Activated B cell treated with CpG ODN at 0.5 μM for 24 hours (primary cell): ENCODE measurements around the gene ASB1. TPM values are rescaled to one million over a fixed set of nuclear protein-coding genes. Genes with fewer than 3 reads are reported as not detected.

ENCODE experiments used
- ATAC-seq: fragments of 200-7000 bp; cut with Tn5 transposase; one replicate; pipeline ENCODE4 v1.10.0; 2021; ENCODE audit warnings: low read depth, mild to moderate bottlenecking, moderate library complexity
- CTCF ChIA-PET: fragments of 350-600 bp; sonication (Branson Sonifier 250); formaldehyde crosslinking; loops from one replicate; lab custom pipeline; 2021; ENCODE audit warnings: antibody characterized with exemption; lab: Charles Lee
- POLR2A ChIA-PET: fragments of 350-600 bp; sonication (Branson Sonifier 250); formaldehyde crosslinking; loops from one replicate; lab custom pipeline; 2021; ENCODE audit warnings: antibody characterized with exemption; lab: Charles Lee
- DNase-seq: peaks from one replicate; pipeline ENCODE4 v3.0.0; 2022
- H3K27ac Mint-ChIP-seq: one replicate; pipeline ENCODE4 v1.8.0; 2020; ENCODE audit warnings: mixed read lengths
- H3K27me3 Mint-ChIP-seq: one replicate; pipeline ENCODE4 v1.8.0; 2021; ENCODE audit warnings: mixed read lengths
- H3K36me3 Mint-ChIP-seq: one replicate; pipeline ENCODE4 v1.8.0; 2021; ENCODE audit warnings: low read depth, mixed read lengths
- H3K4me1 Mint-ChIP-seq: one replicate; pipeline ENCODE4 v1.8.0; 2021; ENCODE audit warnings: mixed read lengths
- H3K4me3 Mint-ChIP-seq: one replicate; pipeline ENCODE4 v1.8.0; 2020; ENCODE audit warnings: mild to moderate bottlenecking, mixed read lengths
- H3K9me3 Mint-ChIP-seq: one replicate; pipeline ENCODE4 v1.8.0; 2020; ENCODE audit warnings: mixed read lengths
- CTCF ChIP-seq: fragments of 200-600 bp; IDR thresholded peaks from one replicate; pipeline ENCODE4 v1.8.0; 2022; ENCODE audit warnings: antibody characterized with exemption, mild to moderate bottlenecking
- intact Hi-C: fragments of 100-400 bp; cut with micrococcal nuclease; formaldehyde crosslinking; loops from one replicate; pipeline ENCODE4 v1.15.1; 2024
- total RNA-seq: library from RNA; stranded (reverse); gene quantifications from 2 replicates; pipeline ENCODE4 v1.2.3, GENCODE V29; 2022

The ASB1 gene
- total RNA-seq, 1 donor from 2014 or later = 49.8 TPM

- Mint-ChIP-seq H3K4me3 (no peak overlapping the region), H3K36me3 (peaks cover 35% of the 10 kb centered on the region), H3K4me1 (no peaks in the 10 kb centered on the region), H3K27me3 (no peaks in the 10 kb centered on the region), H3K27ac (no peak overlapping the region), H3K9me3 (peaks cover 10% of the 10 kb centered on the region)
- TF ChIP-seq CTCF = no peak
- ATAC-seq (no peak), DNase-seq (no peak)
- intact Hi-C loops = no loop called here
- ChIA-PET POLR2A (no interaction called here), CTCF (no interaction called here)
Measured at GRCh38 chr2:238453842-238454241, 27.1 kb downstream of the ASB1 start.

GRCh38 chr2:238456449-238456848 lies 29.7 kb downstream of the ASB1 start:
- no peak for DNase-seq
- Mint-ChIP-seq H3K27ac (no peak overlapping the region), H3K4me3 (no peak overlapping the region), H3K9me3 (peaks cover 10% of the 10 kb centered on the region), H3K4me1 (no peaks in the 10 kb centered on the region), H3K27me3 (no peaks in the 10 kb centered on the region), H3K36me3 (peaks cover 14% of the 10 kb centered on the region)
- ChIA-PET POLR2A (no interaction called here), CTCF (no interaction called here)
- no peak for TF ChIP-seq CTCF
- ATAC-seq = no peak
- intact Hi-C loops = no loop called here

GRCh38 chr2:238456970-238457926 lies 30.5 kb downstream of the ASB1 start:
- POLR2A ChIA-PET = no interaction called here
- TF ChIP-seq CTCF = no peak
- H3K27me3 Mint-ChIP-seq = no peaks in the 10 kb centered on the region
- intact Hi-C loops = no loop called here
- CTCF ChIA-PET = no interaction called here
- ATAC-seq (no peak), DNase-seq (no peak)
- peaks cover 6% of the 10 kb centered on the region for H3K36me3 Mint-ChIP-seq
- H3K4me1 Mint-ChIP-seq = no peaks in the 10 kb centered on the region
- H3K4me3 Mint-ChIP-seq = no peak overlapping the region
- H3K27ac Mint-ChIP-seq = no peak overlapping the region
- H3K9me3 Mint-ChIP-seq = peaks cover 10% of the 10 kb centered on the region

- intact Hi-C loops = no loop called here
- Mint-ChIP-seq H3K36me3 (no peaks in the 10 kb centered on the region), H3K9me3 (peaks cover 13% of the 10 kb centered on the region), H3K4me1 (peaks cover 1% of the 10 kb centered on the region), H3K4me3 (no peak overlapping the region), H3K27me3 (no peaks in the 10 kb centered on the region), H3K27ac (no peak overlapping the region)
- ATAC-seq (no peak), DNase-seq (no peak)
- TF ChIP-seq CTCF = no peak
- CTCF ChIA-PET = no interaction called here
- POLR2A ChIA-PET = no interaction called here
Measured at GRCh38 chr2:238457927-238458324, 31.2 kb downstream of the ASB1 start.

GRCh38 chr2:238458651-238459050 lies 31.9 kb downstream of the ASB1 start:
- DNase-seq (no peak), ATAC-seq (no peak)
- Mint-ChIP-seq H3K27ac (no peak overlapping the region), H3K4me3 (no peak overlapping the region), H3K36me3 (no peaks in the 10 kb centered on the region), H3K9me3 (peaks cover 13% of the 10 kb centered on the region), H3K27me3 (no peaks in the 10 kb centered on the region), H3K4me1 (peaks cover 5% of the 10 kb centered on the region)
- TF ChIP-seq CTCF = no peak
- intact Hi-C loops = no loop called here
- POLR2A ChIA-PET = no interaction called here
- CTCF ChIA-PET = no interaction called here
